ENCODE results near the gene SAG. TPM values are rescaled to one million over a fixed set of nuclear protein-coding genes. Genes with fewer than 3 reads are reported as not detected.

Gene SAG
- total and polyA plus RNA-seq, 2 of the 13 experiments (the other 11 are each of a cell fraction or from before 2014, with no cell fraction given) = not detected

DNA sequence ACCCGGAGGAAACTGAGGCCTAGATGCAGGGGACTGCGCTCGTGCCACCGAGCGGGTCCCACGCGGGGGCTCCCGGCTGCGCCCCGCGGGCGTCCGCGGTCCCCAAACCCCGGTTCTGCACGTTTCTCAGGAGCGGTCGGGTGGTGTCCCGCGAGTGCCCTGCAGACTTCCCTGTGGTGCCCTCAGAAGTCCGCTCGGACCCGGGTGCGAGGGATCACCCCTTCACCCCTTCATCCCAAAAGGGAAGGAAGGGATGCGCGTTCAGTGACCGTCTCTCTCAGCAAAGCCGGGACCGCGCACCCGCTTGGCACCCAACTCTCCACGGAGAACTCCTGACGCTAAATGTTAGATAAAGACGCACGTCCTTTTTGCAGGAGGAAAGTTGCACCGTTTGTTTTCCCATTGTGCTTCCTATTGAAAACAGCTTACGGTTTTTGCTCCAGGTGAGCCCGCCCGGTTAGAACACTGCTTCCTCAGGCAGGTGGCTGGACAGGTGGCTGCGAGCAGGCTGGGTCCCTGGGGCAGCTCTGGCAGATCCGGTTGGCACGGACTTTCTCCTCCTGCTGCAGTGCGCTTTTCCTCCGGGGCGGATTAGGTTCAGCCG, 47.5 kb downstream of the SAG start:
- peaks cover 0 to 5% of the 10 kb centered on the region in 2 experiments; a peak in 2 of 5 replicates for H3K36me3 ChIP-seq (replicated peaks in 1 of 2; ENCODE audit: control insufficient read depth in 1 of 2, insufficient read depth in 2 of 2, low read length in 2 of 2)
- no peak for DNase-seq (ENCODE audit: low spot score)
- POLR2A ChIA-PET = no interaction called here
- no peak overlapping the region for H2AFZ ChIP-seq (ENCODE audit: low read length)
- FAIRE-seq = no peak
- CTCF ChIA-PET (ENCODE audit: low intra/inter-chr PET ratio, low total read pairs) = interaction anchor here (1.5 kb wide), 1 partner anchor 88 kb away, joined by 7 read pairs; no protein-coding TSS in a partner anchor
- peaks cover 74% of the 10 kb centered on the region for H3K4me1 ChIP-seq (ENCODE audit: insufficient read depth, low read length)
- no peaks in the 10 kb centered on the region; a peak in 1 of 5 replicates for H3K27me3 ChIP-seq (ENCODE audit: control insufficient read depth in 1 of 2, insufficient read depth in 2 of 2, low read length in 2 of 2)
- ATAC-seq = no peak
- in situ Hi-C loops (cut with HindIII; ENCODE audit: extremely low pct_ligation_motif_present, low pct_unique_long_range_greater_than_20kb) (no loop called here), intact Hi-C loops (cut with micrococcal nuclease; ENCODE audit: unreplicated experiment) (loop anchor here (10.0 kb wide), 2 partner anchors 90 to 100 kb away; partner anchors contain the start of gene ATG16L1)
- H3K4me3 ChIP-seq (replicated peaks in 1 of 3; ENCODE audit: insufficient read depth in 1 of 3, low read depth in 2 of 3, low read length in 3 of 3) = peak overlapping the region; percentile 75 to 94 (median 91)
- WGBS (ENCODE audit: low lambda C conversion rate) = 9% methylated on average over 40 of the region's 46 CpGs
- no TSS peak for BruUV-seq (replicated peaks)
- H3K4me2 ChIP-seq (ENCODE audit: low read depth, low read length) = peak overlapping the region; percentile 95
- H3K9ac ChIP-seq (ENCODE audit: insufficient read depth, low read depth, low read length) = peak overlapping the region; percentile 68
- no peaks in the 10 kb centered on the region for H3K9me3 ChIP-seq (ENCODE audit: low read length)
- no peak overlapping the region for H3K27ac ChIP-seq (ENCODE audit: extremely low read length, insufficient read depth, low read length)
- H3K79me2 ChIP-seq (ENCODE audit: insufficient read depth, low read length) = peaks cover 51% of the 10 kb centered on the region
- peaks cover 16% of the 10 kb centered on the region for H4K20me1 ChIP-seq (ENCODE audit: insufficient read depth, low read length)
- TF ChIP-seq KAT8 (CRISPR knock-in tag; IDR thresholded peaks at IDR 0.05) (no peak), SMARCE1 (IDR thresholded peaks at IDR 0.05; ENCODE audit: borderline replicate concordance) (no peak), ZNF776 (CRISPR knock-in tag; IDR thresholded peaks at IDR 0.05) (0 out of 2 replicates have a peak, but pooled peaks have one; percentile 57), ARNT2 (CRISPR knock-in tag; IDR thresholded peaks at IDR 0.05; ENCODE audit: low read depth) (peak; percentile 34; the same call in 1 of the 2 replicates), ELF4 (CRISPR knock-in tag; IDR thresholded peaks at IDR 0.05; ENCODE audit: borderline replicate concordance) (no peak), FIP1L1 (IDR thresholded peaks at IDR 0.05; ENCODE audit: borderline replicate concordance, insufficient read depth, low read depth, low read length) (no peak), KMT2B (CRISPR knock-in tag; IDR thresholded peaks at IDR 0.05) (no peak), PHF8 (CRISPR knock-in tag; IDR thresholded peaks at IDR 0.05) (0 out of 2 replicates have a peak, but pooled peaks have one; percentile 41), ZNF879 (CRISPR knock-in tag; IDR thresholded peaks at IDR 0.05) (0 out of 2 replicates have a peak, but pooled peaks have one; percentile 59), AGO1 (IDR thresholded peaks at IDR 0.05; ENCODE audit: low read depth, low read length, poor library complexity, severe bottlenecking) (no peak), ZNF777 (CRISPR knock-in tag; IDR thresholded peaks at IDR 0.05) (peak; percentile 51; the same call in 1 of the 2 replicates), CC2D1A (CRISPR knock-in tag; IDR thresholded peaks at IDR 0.05) (no peak), THYN1 (CRISPR knock-in tag; IDR thresholded peaks at IDR 0.05; ENCODE audit: borderline replicate concordance, low read depth) (no peak), ZNF605 (CRISPR knock-in tag; IDR thresholded peaks at IDR 0.05) (0 out of 2 replicates have a peak, but pooled peaks have one; percentile 40), PLRG1 (conservative IDR thresholded peaks at IDR 0.05) (no peak), MTF1 (CRISPR knock-in tag; IDR thresholded peaks at IDR 0.05) (no peak)
- TF ChIP-seq, protein P1, sequence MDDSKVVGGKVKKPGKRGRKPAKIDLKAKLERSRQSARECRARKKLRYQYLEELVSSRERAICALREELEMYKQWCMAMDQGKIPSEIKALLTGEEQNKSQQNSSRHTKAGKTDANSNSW (CRISPR knock-in tag; IDR thresholded peaks at IDR 0.05; ENCODE audit: borderline replicate concordance) = no peak
- TF ChIP-seq, protein P2, sequence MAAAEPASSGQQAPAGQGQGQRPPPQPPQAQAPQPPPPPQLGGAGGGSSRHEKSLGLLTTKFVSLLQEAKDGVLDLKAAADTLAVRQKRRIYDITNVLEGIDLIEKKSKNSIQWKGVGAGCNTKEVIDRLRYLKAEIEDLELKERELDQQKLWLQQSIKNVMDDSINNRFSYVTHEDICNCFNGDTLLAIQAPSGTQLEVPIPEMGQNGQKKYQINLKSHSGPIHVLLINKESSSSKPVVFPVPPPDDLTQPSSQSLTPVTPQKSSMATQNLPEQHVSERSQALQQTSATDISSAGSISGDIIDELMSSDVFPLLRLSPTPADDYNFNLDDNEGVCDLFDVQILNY (CRISPR knock-in tag; conservative IDR thresholded peaks at IDR 0.05) = no peak
- TF ChIP-seq, protein P3, sequence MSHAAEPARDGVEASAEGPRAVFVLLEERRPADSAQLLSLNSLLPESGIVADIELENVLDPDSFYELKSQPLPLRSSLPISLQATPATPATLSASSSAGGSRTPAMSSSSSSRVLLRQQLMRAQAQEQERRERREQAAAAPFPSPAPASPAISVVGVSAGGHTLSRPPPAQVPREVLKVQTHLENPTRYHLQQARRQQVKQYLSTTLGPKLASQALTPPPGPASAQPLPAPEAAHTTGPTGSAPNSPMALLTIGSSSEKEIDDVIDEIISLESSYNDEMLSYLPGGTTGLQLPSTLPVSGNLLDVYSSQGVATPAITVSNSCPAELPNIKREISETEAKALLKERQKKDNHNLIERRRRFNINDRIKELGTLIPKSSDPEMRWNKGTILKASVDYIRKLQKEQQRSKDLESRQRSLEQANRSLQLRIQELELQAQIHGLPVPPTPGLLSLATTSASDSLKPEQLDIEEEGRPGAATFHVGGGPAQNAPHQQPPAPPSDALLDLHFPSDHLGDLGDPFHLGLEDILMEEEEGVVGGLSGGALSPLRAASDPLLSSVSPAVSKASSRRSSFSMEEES (CRISPR knock-in tag; IDR thresholded peaks at IDR 0.05) = no peak
- TF ChIP-seq, protein P4, sequence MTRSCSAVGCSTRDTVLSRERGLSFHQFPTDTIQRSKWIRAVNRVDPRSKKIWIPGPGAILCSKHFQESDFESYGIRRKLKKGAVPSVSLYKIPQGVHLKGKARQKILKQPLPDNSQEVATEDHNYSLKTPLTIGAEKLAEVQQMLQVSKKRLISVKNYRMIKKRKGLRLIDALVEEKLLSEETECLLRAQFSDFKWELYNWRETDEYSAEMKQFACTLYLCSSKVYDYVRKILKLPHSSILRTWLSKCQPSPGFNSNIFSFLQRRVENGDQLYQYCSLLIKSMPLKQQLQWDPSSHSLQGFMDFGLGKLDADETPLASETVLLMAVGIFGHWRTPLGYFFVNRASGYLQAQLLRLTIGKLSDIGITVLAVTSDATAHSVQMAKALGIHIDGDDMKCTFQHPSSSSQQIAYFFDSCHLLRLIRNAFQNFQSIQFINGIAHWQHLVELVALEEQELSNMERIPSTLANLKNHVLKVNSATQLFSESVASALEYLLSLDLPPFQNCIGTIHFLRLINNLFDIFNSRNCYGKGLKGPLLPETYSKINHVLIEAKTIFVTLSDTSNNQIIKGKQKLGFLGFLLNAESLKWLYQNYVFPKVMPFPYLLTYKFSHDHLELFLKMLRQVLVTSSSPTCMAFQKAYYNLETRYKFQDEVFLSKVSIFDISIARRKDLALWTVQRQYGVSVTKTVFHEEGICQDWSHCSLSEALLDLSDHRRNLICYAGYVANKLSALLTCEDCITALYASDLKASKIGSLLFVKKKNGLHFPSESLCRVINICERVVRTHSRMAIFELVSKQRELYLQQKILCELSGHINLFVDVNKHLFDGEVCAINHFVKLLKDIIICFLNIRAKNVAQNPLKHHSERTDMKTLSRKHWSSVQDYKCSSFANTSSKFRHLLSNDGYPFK (CRISPR knock-in tag; IDR thresholded peaks at IDR 0.05; ENCODE audit: borderline replicate concordance) = peak; percentile 35; the same call in 1 of the 2 replicates
